Left lung (tissue), 10 donors: ENCODE measurements around the gene MCU. TPM values are rescaled to one million over a fixed set of nuclear protein-coding genes. Genes with fewer than 3 reads are reported as not detected.
A peak's percentile ranks its signal among the peaks of the same experiment; 100 is the strongest.
"Not testable (repeated sequence)": the region's sequence is repeated elsewhere in the genome, so short reads cannot be mapped to it uniquely, and the experiment has no call there.

ENCODE experiments used
- ATAC-seq: fragments of 200-7000 bp; cut with Tn5 transposase; one replicate; pipeline ENCODE4 v1.9.1; 2020; ENCODE audit warnings: moderate library complexity
- DNase-seq, 4 donors: peaks; one replicate each; pipeline ENCODE4 v3.0.0-alpha.2; 2013 to 2020
- H3K27ac ChIP-seq, 2 donors: fragments of 200-600 bp; sonication (generic) in 1 of 2; one replicate each; pipeline versions ENCODE4 v1.5.0 to v1.8.0; 2020 to 2021
- H3K27me3 ChIP-seq, 2 donors: fragments of 200-600 bp; sonication (generic) in 1 of 2; one replicate each; pipeline versions ENCODE4 v1.5.0 to v1.8.0; 2020 to 2021
- H3K36me3 ChIP-seq, 2 donors: fragments of 200-600 bp; sonication (generic) in 1 of 2; one replicate each; pipeline versions ENCODE4 v1.5.0 to v1.8.0; 2020 to 2021
- H3K4me1 ChIP-seq, 2 donors: fragments of 200-600 bp; one replicate each; pipeline ENCODE4 v1.8.0; 2021
- H3K4me3 ChIP-seq, 2 donors: fragments of 200-600 bp; sonication (generic) in 1 of 2; one replicate each; pipeline versions ENCODE4 v1.5.0 to v1.8.0; 2020 to 2021; ENCODE audit warnings: mild to moderate bottlenecking in 1 of 2
- H3K9me3 ChIP-seq, 2 donors: fragments of 200-600 bp; sonication (generic) in 1 of 2; one replicate each; pipeline versions ENCODE4 v1.5.0 to v1.8.0; 2020 to 2021
- CTCF ChIP-seq, 2 donors: fragments of 200-600 bp; sonication (generic) in 1 of 2; IDR thresholded peaks; one replicate each; pipeline versions ENCODE4 v1.5.0 to v1.8.0; 2021; ENCODE audit warnings: antibody characterized with exemption in 2 of 2
- intact Hi-C, 2 donors: fragments of 100-400 bp; cut with DNase I; formaldehyde crosslinking; loops; one replicate each; pipeline versions ENCODE4 v1.11.2 to v1.14.2; 2022
- polyA plus RNA-seq, 6 donors: library from polyadenylated mRNA; unstranded; fragments of 120-200 nt; gene quantifications; one replicate each; pipeline ENCODE4 v1.2.1, GENCODE V29; 2013; ENCODE audit not compliant: insufficient read length in 6 of 6
- total RNA-seq, 2 donors: library from RNA; stranded (reverse); fragmentation: NEBNext Ultra II Directional; extraction: Animal tissue kit (Norgen Biotek cat#: 25700); gene quantifications; one replicate each; pipeline ENCODE4 v1.2.1, GENCODE V29; 2021
- donor health status: DM: no; HTN: yes; CAD: no.
- donor health status: DM: no; HTN: no; CAD: no.

The MCU gene
- total and polyA plus RNA-seq, 8 donors = 29.4 to 48.8 (median 38.6) TPM

GRCh38 chr10:72732521-72732920, 40.6 kb downstream of the MCU start:
- ATAC-seq = no peak
- Histone ChIP-seq H3K4me1 (peaks cover 12 to 26% of the 10 kb centered on the region in 2 donors), H3K27ac (no peak overlapping the region), H3K4me3 (no peak overlapping the region), H3K27me3 (no peaks in the 10 kb centered on the region), H3K36me3 (no peaks in the 10 kb centered on the region), H3K9me3 (no peaks in the 10 kb centered on the region)
- no peak for TF ChIP-seq CTCF (IDR thresholded peaks at IDR 0.05)
- intact Hi-C loops = no loop called here
- no peak for DNase-seq

- intact Hi-C loops = no loop called here
- no peaks in the 10 kb centered on the region for H3K27me3 ChIP-seq
- DNase-seq (no peak), ATAC-seq (no peak)
- H3K4me1 ChIP-seq = peaks cover 17 to 41% of the 10 kb centered on the region in 2 donors
- H3K4me3 ChIP-seq = no peak overlapping the region
- H3K27ac ChIP-seq = no peak overlapping the region
- no peak for TF ChIP-seq CTCF (IDR thresholded peaks at IDR 0.05)
- no peaks in the 10 kb centered on the region for H3K9me3 ChIP-seq
- H3K36me3 ChIP-seq = no peaks in the 10 kb centered on the region
These were observed 42.0 kb downstream of the MCU start for GRCh38 chr10:72733989-72734388.

- H3K27ac ChIP-seq = peak overlapping the region; percentile 56 to 62
These were observed 43.5 kb downstream of the MCU start for GRCh38 chr10:72735288-72735936.

GRCh38 chr10:72736176-72736827, 44.4 kb downstream of the MCU start:
- intact Hi-C loops = no loop called here
- Histone ChIP-seq H3K4me3 (no peak overlapping the region), H3K27me3 (no peaks in the 10 kb centered on the region), H3K36me3 (no peaks in the 10 kb centered on the region), H3K9me3 (no peaks in the 10 kb centered on the region), H3K4me1 (peaks cover 26 to 59% of the 10 kb centered on the region in 2 donors), H3K27ac (peak overlapping the region; percentile 56 to 62)
- TF ChIP-seq CTCF (IDR thresholded peaks at IDR 0.05) = no peak
- peak in 2 of 4 donors; percentile 70 to 80 for DNase-seq
- ATAC-seq = peak; percentile 61

More at GRCh38 chr10:72735288-72735936, 43.5 kb downstream of the MCU start:
- Histone ChIP-seq H3K36me3 (no peaks in the 10 kb centered on the region), H3K4me3 (no peak overlapping the region), H3K4me1 (peaks cover 22 to 53% of the 10 kb centered on the region in 2 donors), H3K27me3 (no peaks in the 10 kb centered on the region), H3K9me3 (no peaks in the 10 kb centered on the region)
- ATAC-seq (peak; percentile 38), DNase-seq (no peak)
- TF ChIP-seq CTCF (IDR thresholded peaks at IDR 0.05) = no peak
- intact Hi-C loops = no loop called here

- DNase-seq = peak in 1 of 4 donors; percentile 49
- intact Hi-C loops = no loop called here
- peak; percentile 3 for ATAC-seq
- Histone ChIP-seq H3K36me3 (no peaks in the 10 kb centered on the region), H3K9me3 (no peaks in the 10 kb centered on the region), H3K4me3 (no peak overlapping the region), H3K27me3 (no peaks in the 10 kb centered on the region), H3K4me1 (peaks cover 26 to 64% of the 10 kb centered on the region in 2 donors), H3K27ac (peak overlapping the region; percentile 56 to 62)
- no peak for TF ChIP-seq CTCF (IDR thresholded peaks at IDR 0.05)
These were observed 44.9 kb downstream of the MCU start for GRCh38 chr10:72736828-72737220.

GRCh38 chr10:72737357-72737756, 45.4 kb downstream of the MCU start:
- intact Hi-C loops, H3K4me3 ChIP-seq, DNase-seq, H3K9me3 ChIP-seq, H3K36me3 ChIP-seq, ATAC-seq, H3K27me3 ChIP-seq: not testable (repeated sequence)
- Histone ChIP-seq H3K27ac (peak overlapping the region; percentile 56 to 62), H3K4me1 (peaks cover 26 to 64% of the 10 kb centered on the region in 2 donors)
